GM18511 (cell line): Measurements from ENCODE around the gene TMEM39A.

Experiments
- ATAC-seq: cut with Tn5 transposase; IDR thresholded peaks from one replicate; pipeline ENCODE4 v1.9.1; 2021; ENCODE audit warnings: mild to moderate bottlenecking, moderate library complexity; ENCODE audit not compliant: unreplicated experiment

Gene TMEM39A

DNA sequence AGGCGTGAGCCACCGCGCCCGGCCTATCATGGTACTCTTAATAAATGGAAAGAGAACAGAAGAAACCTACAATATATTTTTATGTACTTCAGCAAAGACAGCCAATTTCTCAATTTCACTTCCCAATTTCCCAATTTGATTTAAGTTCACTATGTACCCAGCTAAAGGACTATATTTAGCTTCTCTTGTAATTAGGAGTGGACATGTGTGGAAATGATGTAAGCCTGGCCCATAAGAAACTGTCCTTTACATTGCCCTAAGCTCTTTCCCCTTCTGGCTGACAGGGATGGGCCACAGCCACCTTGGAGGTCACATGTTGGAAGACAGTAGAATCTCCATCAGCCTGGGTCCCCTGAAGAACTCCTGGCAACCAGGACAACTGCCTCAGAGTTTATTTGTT, 6.2 kb downstream of the TMEM39A start:
- ATAC-seq = no peak

DNA sequence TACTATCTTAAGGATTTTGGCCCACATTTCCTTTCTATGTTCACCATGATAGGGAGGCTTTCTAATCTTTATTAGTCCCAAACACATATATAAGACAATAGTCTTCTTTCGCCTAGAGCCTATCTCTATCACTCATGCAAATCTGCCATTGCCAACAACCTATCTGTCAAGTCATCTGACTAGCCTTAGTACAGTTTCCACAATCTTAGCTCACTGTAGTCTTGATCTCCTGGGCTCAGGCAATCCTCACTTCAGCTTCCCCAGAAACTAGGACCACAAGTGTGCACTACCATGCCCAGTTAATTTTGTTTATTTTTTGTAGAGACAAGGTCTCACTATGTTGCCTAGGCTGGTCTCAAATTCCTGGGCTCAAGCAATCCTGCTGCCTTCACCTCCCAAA, 6.9 kb downstream of the TMEM39A start:
- ATAC-seq = no peak

- ATAC-seq = no peak
Observed at GRCh38 chr3:119453822-119454221, 9.6 kb downstream of the TMEM39A start.

DNA sequence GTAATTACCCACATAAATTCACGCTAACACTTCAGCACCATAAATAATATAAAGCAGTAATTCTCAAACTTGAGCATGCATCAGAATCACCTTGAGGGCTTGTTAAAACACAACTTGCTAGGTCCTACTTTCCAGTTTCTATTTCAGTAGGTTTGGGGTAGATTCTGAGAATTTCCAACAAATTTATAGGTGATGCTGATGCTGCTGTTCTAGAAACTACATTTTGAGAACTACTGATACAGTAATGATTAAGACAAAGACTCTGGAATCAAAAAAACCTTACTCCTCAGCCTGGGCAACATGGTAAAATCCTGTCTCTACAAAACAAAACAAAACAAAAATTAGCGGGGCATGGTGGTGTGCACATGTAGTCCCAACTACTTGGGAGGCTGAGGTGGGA, 18.8 kb downstream of the TMEM39A start:
- ATAC-seq = no peak

- ATAC-seq = no peak
Observed at GRCh38 chr3:119443179-119443578, 20.2 kb downstream of the TMEM39A start.

GRCh38 chr3:119437691-119438258, 25.6 kb downstream of the TMEM39A start:
- ATAC-seq = no peak

GRCh38 chr3:119436977-119437376, 26.4 kb downstream of the TMEM39A start:
- ATAC-seq = no peak

DNA sequence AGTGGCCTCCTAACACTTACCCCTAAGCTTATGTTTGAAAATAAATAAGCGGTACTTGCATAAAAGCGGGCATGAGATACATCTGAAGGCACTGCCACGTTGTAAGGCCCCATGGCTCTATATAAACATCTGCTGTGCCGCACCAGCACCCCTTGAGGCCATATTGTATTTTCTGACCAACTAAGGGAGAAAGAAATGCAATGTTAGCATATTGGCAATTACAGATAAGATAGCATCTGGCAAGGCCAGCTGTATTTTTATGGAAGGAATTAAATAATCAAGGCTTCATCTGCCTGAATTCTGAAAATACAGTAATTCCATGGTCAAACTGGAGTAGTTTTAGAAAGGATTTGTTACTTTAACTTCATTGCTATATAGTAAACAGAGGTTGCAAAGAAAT, 28.7 kb downstream of the TMEM39A start:
- ATAC-seq = no peak

- ATAC-seq = no peak
Observed at GRCh38 chr3:119433613-119434325, 29.6 kb downstream of the TMEM39A start.

- ATAC-seq = no peak
Observed at GRCh38 chr3:119428538-119428937, 34.9 kb downstream of the TMEM39A start.

GRCh38 chr3:119427669-119428068, 35.7 kb downstream of the TMEM39A start:
- no peak for ATAC-seq

GRCh38 chr3:119420196-119420595, 43.2 kb downstream of the TMEM39A start:
- no peak for ATAC-seq

GRCh38 chr3:119418641-119419040, 44.8 kb downstream of the TMEM39A start:
- no peak for ATAC-seq

- no peak for ATAC-seq
Observed at GRCh38 chr3:119417771-119418512, 45.5 kb downstream of the TMEM39A start.

- no peak for ATAC-seq
Observed at GRCh38 chr3:119416873-119417272, 46.5 kb downstream of the TMEM39A start.

GRCh38 chr3:119413603-119414280, 49.7 kb downstream of the TMEM39A start:
- ATAC-seq = no peak

DNA sequence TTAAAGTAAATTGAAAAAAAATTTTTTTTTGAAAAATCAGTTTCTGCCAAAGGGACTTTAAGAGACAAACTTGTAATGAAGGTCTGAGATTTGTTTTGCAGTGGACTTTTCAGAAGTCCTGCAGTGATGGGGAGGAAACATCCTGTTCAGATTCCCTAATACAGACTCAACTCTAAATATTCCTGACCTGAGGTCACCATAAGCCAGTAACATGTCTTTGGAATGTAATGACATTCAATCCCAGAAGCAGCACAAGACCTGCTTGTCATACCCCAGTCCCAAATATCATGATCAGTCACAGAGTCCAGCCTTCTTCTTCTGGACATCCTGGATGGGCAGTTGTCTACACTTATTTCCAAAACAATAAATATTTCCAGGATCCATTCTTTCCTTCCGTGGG, 53.6 kb downstream of the TMEM39A start:
- no peak for ATAC-seq

DNA sequence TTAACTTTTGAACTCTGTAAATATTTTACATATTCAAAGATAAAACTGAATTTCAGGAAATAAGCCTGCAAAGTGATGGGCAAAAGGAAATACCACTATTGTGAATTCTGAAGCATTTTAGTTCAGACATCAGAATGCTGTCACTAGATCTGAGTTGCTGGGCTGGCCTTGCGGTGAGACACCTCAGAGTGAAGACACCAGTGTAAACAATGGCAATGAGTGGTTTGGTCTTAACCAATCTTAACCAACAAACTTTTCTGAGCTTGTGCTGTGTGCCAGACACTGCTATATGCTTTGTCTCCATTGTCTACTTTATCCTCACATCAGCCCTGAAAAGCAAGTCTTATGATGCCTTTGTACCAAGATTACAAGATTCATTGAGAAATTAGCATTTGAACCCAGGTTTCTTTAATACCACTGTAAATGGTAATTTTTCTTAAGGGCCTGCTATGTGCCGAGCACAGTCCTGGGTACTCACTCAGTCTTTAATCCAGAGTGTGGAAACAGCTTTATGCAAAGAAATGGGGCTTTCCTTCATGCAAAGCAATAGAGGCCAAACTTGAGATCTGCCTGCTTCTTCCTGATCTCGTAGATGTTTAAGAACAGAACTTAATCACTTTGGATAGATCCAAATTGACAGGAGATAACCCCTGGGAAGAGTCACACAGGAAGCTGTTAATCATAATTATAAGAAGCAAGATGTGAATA, 55.0 kb downstream of the TMEM39A start:
- no peak for ATAC-seq

DNA sequence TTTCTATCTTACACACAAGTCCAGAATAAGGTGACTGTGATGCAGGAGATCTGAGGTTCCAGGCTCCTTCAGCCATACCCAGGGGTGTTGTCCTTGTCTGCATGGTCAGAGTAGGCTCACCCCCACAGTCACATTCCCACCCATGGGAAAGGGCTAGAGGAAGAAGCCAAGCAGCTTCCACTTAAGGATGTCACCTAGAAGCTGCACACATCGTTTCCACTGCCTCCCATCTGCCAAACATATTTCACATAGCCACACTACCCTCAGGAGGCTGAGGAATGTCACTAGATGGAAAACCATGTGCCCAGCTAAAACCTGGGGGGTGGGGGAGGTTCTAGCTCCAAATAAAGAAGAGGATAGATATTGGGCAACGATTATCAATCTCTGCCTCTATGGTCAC, 58.1 kb downstream of the TMEM39A start:
- no peak for ATAC-seq

- no peak for ATAC-seq
Observed at GRCh38 chr3:119403201-119403600, 60.2 kb downstream of the TMEM39A start.

DNA sequence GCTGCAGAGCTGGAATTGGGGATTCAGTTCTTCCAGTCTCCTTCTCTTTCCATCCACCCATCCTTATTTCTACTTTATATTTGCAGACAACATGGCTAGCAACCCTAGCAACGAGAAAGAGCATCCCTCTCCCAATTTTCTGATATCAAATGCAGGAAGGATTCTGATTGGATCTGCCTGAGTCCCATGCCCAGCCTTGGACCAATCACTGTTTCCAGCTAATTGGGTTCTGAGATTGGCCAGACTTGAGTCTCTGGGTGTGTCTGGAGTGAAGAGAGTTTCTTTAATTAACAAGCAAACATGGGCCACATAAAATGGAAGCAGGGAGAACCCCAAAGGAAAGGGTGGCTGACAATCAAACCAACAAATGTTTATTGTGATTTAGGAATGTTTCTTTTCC, 60.6 kb downstream of the TMEM39A start:
- ATAC-seq = no peak
